SW480 (cell line): ENCODE data around the gene MRPS10.
"Not testable (repeated sequence)": the region's sequence is repeated elsewhere in the genome, so short reads cannot be mapped to it uniquely, and the experiment has no call there.

Experiments
- DNase-seq: peaks from one replicate; pipeline ENCODE4 v3.0.0-alpha.2; 2016; ENCODE audit warnings: low spot score

The MRPS10 gene

GRCh38 chr6:42237857-42238256 lies 20.2 kb upstream of the MRPS10 start:
- no peak for DNase-seq

- no peak for DNase-seq
Measured at GRCh38 chr6:42236682-42237473, 19.2 kb upstream of the MRPS10 start.

- no peak for DNase-seq
Measured at GRCh38 chr6:42236030-42236429, 18.4 kb upstream of the MRPS10 start.

- DNase-seq: no peak
Measured at GRCh38 chr6:42232035-42232434, 14.4 kb upstream of the MRPS10 start.

- peak; percentile 26 for DNase-seq
Measured at GRCh38 chr6:42230345-42231321, 13.0 kb upstream of the MRPS10 start.

GRCh38 chr6:42229506-42230119 lies 12.0 kb upstream of the MRPS10 start:
- DNase-seq: no peak

- DNase-seq: no peak
Measured at GRCh38 chr6:42228305-42228704, 10.6 kb upstream of the MRPS10 start.

GRCh38 chr6:42227173-42227850 lies 9.7 kb upstream of the MRPS10 start:
- peak; percentile 8 for DNase-seq

GRCh38 chr6:42226645-42227143 lies 9.0 kb upstream of the MRPS10 start:
- peak; percentile 93 for DNase-seq

GRCh38 chr6:42226161-42226611 lies 8.5 kb upstream of the MRPS10 start:
- peak; percentile 59 for DNase-seq

GRCh38 chr6:42225419-42225818 lies 7.8 kb upstream of the MRPS10 start:
- DNase-seq: peak; percentile 48

GRCh38 chr6:42225029-42225339 lies 7.3 kb upstream of the MRPS10 start:
- DNase-seq: no peak

- DNase-seq: peak; percentile 88
Measured at GRCh38 chr6:42224222-42225028, 6.8 kb upstream of the MRPS10 start.

GRCh38 chr6:42222448-42222847 lies 4.8 kb upstream of the MRPS10 start:
- no peak for DNase-seq

GRCh38 chr6:42221546-42221945 lies 3.9 kb upstream of the MRPS10 start:
- no peak for DNase-seq

- DNase-seq: no peak
Measured at GRCh38 chr6:42220807-42221206, 3.1 kb upstream of the MRPS10 start.

- DNase-seq: no peak
Measured at GRCh38 chr6:42217157-42217518, 523 bp downstream of the MRPS10 start.

- DNase-seq: not testable (repeated sequence)
Measured at GRCh38 chr6:42216495-42216894, 1.2 kb downstream of the MRPS10 start.

GRCh38 chr6:42212442-42212841 lies 5.2 kb downstream of the MRPS10 start:
- no peak for DNase-seq

GRCh38 chr6:42211726-42212125 lies 5.9 kb downstream of the MRPS10 start:
- DNase-seq: no peak

- DNase-seq: no peak
Measured at GRCh38 chr6:42210551-42210950, 7.1 kb downstream of the MRPS10 start.
